ENCODE results near the gene SPATA32.

Gene SPATA32

GRCh38 chr17:45299361-45299760 is 37.5 kb upstream of the SPATA32 start:
- ATAC-seq = no peak
- no peaks in the 10 kb centered on the region for H3K27me3 Mint-ChIP-seq
- H3K9me3 Mint-ChIP-seq = no peaks in the 10 kb centered on the region
- no peak overlapping the region for H3K4me3 Mint-ChIP-seq
- no peak overlapping the region for H3K27ac Mint-ChIP-seq
- DNase-seq = no peak
- peaks cover 95% of the 10 kb centered on the region for H3K4me1 Mint-ChIP-seq

DNA sequence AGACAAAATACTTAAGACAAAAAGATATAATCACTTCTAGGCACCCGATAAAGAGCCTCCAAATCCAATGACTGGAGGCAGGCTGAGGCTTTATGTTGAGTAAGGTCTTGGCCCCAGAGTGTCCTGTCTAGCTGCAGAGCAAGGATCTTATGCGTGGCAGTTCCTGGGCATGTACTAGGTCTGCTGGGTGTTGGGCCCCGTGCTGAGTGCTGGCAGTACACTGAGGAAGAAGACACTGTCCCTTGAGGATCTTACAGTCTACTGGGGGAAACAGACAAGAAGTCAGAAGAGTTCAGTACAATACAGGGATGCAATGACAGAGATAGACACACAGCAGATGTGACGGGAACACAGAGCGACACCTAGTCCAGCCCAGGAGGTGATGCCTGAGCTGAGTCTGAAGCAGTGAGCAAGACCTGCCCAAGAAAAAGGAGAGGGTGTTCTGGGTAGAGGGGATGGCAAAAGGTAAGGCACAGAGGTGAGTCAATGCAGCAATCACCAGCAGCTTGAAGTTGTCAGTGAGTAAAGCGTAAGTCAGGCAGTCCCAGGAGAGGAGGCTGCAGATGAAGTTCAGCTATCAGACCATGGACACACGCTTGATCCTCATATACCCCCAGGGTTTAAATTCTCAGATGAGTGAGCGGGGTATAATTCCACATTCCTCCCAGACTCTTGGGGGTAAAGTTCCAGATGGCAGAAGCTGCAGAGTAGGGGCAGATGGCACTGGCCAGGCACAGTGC is 36.8 kb upstream of the SPATA32 start:
- no peak for DNase-seq
- Mint-ChIP-seq H3K4me1 (peaks cover 96% of the 10 kb centered on the region), H3K9me3 (no peaks in the 10 kb centered on the region), H3K27ac (peak overlapping the region in 1 of 2 donors; percentile 42), H3K27me3 (no peaks in the 10 kb centered on the region), H3K4me3 (no peak overlapping the region)
- peak; percentile 22 for ATAC-seq

DNA sequence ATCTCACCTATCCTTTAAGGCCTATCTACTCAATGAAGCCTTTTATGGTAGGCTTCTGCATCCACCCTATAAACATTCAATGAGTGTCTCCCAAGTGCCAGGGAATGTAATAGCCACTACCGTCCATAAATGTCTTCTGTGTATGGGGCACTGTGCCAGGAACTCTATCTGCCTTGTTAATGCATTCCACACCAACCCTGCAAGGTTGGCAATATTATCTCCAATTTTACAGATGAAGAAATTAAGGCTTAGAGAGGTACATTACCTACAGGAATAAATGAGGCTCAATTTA is 34.9 kb upstream of the SPATA32 start:
- Mint-ChIP-seq H3K27me3 (no peaks in the 10 kb centered on the region), H3K4me1 (peaks cover 97% of the 10 kb centered on the region), H3K4me3 (peak overlapping the region; percentile 55 to 62), H3K27ac (peak overlapping the region in 1 of 2 donors; percentile 9), H3K9me3 (no peaks in the 10 kb centered on the region)
- DNase-seq = no peak
- no peak for ATAC-seq

- Mint-ChIP-seq H3K27me3 (no peaks in the 10 kb centered on the region), H3K4me1 (peaks cover 94% of the 10 kb centered on the region), H3K4me3 (peak overlapping the region; percentile 55 to 62), H3K9me3 (no peaks in the 10 kb centered on the region), H3K27ac (peak overlapping the region; percentile 84 to 89)
- DNase-seq = no peak
- ATAC-seq = no peak
Measured at GRCh38 chr17:45296003-45296832, 34.3 kb upstream of the SPATA32 start.

DNA sequence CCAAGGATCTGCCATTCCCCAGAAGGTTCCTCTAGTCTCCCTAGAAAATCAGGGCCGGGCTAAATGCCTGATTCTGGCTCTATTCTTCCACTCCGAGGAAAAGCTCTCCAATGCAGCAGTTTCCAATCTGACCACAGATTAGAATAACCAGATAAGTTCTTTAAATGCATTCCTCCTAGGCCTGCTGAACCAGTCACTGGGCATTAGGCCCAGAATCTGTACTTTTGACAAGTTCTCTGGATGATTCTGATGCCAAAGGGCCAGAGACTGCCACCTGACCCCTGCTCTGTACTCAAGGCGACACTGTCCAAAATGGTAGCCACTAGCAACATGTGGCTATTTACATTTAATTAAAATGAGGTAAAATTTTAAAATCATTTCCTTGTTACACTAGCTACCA is 32.6 kb upstream of the SPATA32 start:
- no peak overlapping the region for H3K4me3 Mint-ChIP-seq
- DNase-seq (no peak), ATAC-seq (no peak)
- H3K27me3 Mint-ChIP-seq = no peaks in the 10 kb centered on the region
- no peaks in the 10 kb centered on the region for H3K9me3 Mint-ChIP-seq
- peak overlapping the region in 1 of 2 donors; percentile 80 for H3K27ac Mint-ChIP-seq
- H3K4me1 Mint-ChIP-seq = peaks cover 94% of the 10 kb centered on the region

DNA sequence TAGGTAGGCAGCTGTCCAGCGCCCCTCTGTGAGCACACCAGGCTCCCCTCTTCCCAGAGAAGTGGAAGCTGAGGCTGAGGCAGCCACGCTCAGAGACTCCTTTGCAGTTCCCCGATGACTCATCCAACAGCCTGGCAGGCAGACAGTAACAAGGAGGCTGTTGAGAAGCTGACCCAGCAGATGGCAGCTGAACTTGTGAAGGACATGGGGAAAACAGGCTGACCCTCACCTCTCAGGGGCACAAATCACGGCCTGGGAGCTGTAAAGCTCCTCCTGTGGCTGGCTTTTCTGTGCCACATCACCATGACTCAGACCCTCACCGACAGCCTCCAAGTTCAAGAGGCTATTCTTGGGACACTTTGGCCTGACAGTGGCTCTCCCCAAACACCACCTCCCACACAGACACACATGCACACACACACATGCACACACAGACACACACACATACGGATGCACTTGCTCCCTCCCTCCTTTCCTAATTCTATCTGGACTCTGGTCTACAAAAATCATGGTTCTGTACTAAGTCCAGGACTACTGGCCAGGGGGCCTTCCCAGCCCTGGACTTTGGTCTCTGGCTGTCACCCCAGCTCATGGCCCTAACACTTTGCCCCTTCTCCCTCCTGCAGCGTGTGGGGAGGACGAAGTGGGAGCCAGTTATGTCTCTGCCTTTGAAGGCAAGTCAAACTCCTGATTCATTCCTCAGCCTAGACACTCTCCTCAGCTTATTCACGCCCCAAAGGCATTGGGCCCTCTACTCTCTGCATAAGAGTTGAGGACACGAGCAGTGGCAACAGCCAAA is 31.7 kb upstream of the SPATA32 start:
- Mint-ChIP-seq H3K27ac (peak overlapping the region; percentile 74 to 80), H3K4me1 (peaks cover 87% of the 10 kb centered on the region), H3K27me3 (no peaks in the 10 kb centered on the region), H3K9me3 (no peaks in the 10 kb centered on the region), H3K4me3 (no peak overlapping the region)
- peak; percentile 64 for ATAC-seq
- DNase-seq = no peak

DNA sequence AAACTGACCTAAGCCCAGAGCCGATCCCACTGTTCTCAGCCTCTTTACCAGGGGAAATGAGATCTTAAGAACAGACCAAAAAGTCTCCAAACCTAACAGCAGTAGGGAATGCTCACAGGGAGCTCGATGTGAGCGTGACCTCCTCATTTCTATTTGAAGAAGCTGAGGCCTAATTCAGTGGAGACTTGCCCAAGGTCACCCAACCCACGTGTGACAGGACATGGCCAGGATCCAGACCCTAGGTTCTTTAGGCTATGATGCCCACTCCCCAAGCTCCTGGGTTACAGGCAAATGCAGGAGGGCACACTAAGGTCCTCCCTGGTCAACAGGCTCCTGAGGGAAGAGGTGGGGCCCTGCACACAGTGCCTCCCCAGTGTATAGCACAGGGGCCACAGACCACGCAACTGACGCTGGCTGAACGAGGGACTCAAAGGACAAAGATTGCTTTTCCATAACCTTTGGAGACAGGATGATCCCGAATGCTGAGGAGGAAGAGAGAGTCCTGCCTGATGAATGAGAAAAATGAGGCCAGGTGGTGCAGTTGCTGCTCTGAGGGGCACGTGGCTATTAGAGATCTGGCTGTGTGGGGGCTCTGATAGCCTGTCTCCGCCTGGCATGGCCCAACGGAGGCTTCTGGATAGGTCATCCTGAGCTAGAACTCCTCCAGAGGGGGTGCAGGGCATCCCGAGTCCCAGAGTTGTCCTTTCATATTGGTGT is 31.0 kb upstream of the SPATA32 start:
- no peak overlapping the region for H3K4me3 Mint-ChIP-seq

GRCh38 chr17:45291171-45291805 is 29.4 kb upstream of the SPATA32 start:
- Mint-ChIP-seq H3K27me3 (no peaks in the 10 kb centered on the region), H3K27ac (peak overlapping the region in 1 of 2 donors; percentile 94), H3K4me3 (no peak overlapping the region), H3K9me3 (no peaks in the 10 kb centered on the region), H3K4me1 (peaks cover 64% of the 10 kb centered on the region)
- DNase-seq (no peak), ATAC-seq (no peak)

More for the DNA sequence above, 31.0 kb upstream of the SPATA32 start:
- Mint-ChIP-seq H3K9me3 (no peaks in the 10 kb centered on the region), H3K4me1 (peaks cover 79% of the 10 kb centered on the region), H3K27me3 (no peaks in the 10 kb centered on the region), H3K27ac (peak overlapping the region in 1 of 2 donors; percentile 74)
- no peak for ATAC-seq
- DNase-seq = no peak

DNA sequence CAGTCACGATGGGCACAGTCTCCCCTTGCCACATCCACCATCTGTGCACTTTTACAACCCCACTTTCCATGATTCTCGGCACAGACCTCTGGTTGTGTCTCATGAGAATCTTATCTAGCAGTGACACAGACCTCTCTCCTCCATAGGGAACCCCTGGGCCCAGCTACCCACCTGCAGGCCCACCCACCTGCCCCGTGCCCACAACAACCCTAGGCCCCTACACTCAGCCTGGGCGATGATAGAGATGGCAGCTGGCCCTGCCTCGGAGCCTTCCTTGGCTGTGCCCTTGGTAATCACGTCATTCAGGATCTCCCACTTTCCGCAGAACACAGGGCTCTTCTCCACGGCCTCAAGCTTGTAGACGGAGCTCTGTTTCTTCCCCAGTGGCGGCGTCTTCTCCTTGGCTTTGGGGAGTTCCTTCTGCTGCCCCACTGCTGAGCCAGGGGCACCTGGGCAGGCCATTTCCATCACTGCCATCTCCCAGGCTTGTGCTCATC is 28.4 kb upstream of the SPATA32 start:
- peak overlapping the region; percentile 65 to 94 for H3K27ac Mint-ChIP-seq
- H3K4me3 Mint-ChIP-seq = no peak overlapping the region
- H3K27me3 Mint-ChIP-seq = no peaks in the 10 kb centered on the region
- ATAC-seq (no peak), DNase-seq (no peak)
- no peaks in the 10 kb centered on the region for H3K9me3 Mint-ChIP-seq
- H3K4me1 Mint-ChIP-seq = peaks cover 54% of the 10 kb centered on the region

DNA sequence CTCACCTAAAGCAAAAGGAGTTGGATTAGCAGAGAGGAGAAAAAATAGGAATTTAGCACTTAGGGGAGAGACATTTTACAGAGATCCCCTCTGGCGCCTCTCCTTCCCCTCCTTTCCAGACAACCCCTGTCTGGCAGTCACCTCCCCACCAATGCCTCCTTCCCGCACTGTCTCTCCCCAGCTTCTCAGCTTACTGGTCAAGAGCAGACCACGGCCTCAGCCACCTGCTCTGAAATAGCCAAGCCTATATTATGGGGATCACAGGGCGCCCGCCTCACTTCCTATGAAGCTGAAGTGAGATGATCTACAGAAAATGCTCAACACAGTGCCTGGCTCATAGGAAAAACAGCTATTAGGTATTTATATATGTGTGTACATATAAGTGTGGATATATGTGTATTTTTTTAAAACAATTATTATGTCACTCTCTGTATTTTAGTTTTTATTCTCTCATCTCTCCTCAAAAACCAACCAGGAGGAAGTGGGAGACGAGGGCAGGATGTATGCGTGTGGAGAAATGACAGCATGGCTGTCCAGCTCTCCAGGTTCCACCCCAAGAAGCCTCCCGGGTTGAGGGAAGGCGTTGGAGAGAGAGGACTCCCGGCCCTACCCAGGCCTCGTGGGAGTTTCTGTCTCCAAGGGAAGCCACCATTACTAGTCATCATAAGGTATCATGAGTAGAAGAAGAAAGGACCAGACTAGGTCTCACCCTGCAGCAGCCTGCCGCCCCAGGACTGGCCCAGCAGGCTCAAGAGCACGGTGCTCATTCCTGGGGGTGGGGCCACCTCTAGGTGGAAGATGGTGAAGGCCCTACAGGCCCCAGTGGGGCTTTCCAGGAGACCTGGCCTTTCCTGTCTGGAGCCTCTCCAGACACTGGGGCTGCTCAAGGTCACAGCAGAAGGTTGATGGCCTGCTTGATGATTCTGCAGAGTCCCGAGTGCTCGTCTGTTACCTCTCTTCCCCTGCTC is 27.7 kb upstream of the SPATA32 start:
- no peaks in the 10 kb centered on the region for H3K9me3 Mint-ChIP-seq
- no peaks in the 10 kb centered on the region for H3K27me3 Mint-ChIP-seq
- H3K4me3 Mint-ChIP-seq = no peak overlapping the region
- no peak for DNase-seq
- peak overlapping the region; percentile 33 to 82 for H3K27ac Mint-ChIP-seq
- H3K4me1 Mint-ChIP-seq = peaks cover 54% of the 10 kb centered on the region
- ATAC-seq = no peak

DNA sequence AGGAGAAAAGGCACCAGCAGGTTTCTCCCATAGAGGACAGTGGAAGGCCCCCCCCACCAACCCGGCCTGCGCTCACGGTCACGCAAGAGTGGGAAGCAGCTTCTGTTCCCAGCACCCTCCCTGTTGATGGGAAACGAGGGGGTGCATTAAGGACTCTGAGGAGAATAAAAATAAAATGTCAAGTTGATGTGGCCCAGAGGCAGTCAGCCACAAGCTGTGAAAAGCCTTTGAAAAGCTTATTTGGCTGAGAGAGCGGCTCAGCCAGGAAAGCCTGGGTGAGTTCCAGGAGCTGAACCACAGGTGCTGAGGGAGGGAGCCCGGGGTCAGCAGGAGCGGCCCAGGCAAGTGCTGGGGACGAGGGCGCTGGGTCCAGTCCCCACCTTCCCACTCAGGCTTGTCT is 26.9 kb upstream of the SPATA32 start:
- DNase-seq (no peak), ATAC-seq (no peak)
- Mint-ChIP-seq H3K27ac (peak overlapping the region in 1 of 2 donors; percentile 76), H3K4me1 (peaks cover 54% of the 10 kb centered on the region), H3K4me3 (no peak overlapping the region), H3K9me3 (no peaks in the 10 kb centered on the region), H3K27me3 (no peaks in the 10 kb centered on the region)

GRCh38 chr17:45287526-45288500 is 25.9 kb upstream of the SPATA32 start:
- H3K27me3 Mint-ChIP-seq = no peaks in the 10 kb centered on the region
- DNase-seq = no peak
- H3K4me3 Mint-ChIP-seq = no peak overlapping the region
- H3K4me1 Mint-ChIP-seq = peaks cover 54% of the 10 kb centered on the region
- peak overlapping the region in 1 of 2 donors; percentile 7 for H3K27ac Mint-ChIP-seq
- ATAC-seq = no peak
- H3K9me3 Mint-ChIP-seq = no peaks in the 10 kb centered on the region

GRCh38 chr17:45286286-45286685 is 24.4 kb upstream of the SPATA32 start:
- DNase-seq (no peak), ATAC-seq (no peak)
- H3K4me3 Mint-ChIP-seq = no peak overlapping the region
- peak overlapping the region in 1 of 2 donors; percentile 85 for H3K27ac Mint-ChIP-seq
- no peaks in the 10 kb centered on the region for H3K27me3 Mint-ChIP-seq
- H3K4me1 Mint-ChIP-seq = peaks cover 45% of the 10 kb centered on the region
- H3K9me3 Mint-ChIP-seq = no peaks in the 10 kb centered on the region
